ENCODE measurements around the gene WWOX.

Gene WWOX

DNA sequence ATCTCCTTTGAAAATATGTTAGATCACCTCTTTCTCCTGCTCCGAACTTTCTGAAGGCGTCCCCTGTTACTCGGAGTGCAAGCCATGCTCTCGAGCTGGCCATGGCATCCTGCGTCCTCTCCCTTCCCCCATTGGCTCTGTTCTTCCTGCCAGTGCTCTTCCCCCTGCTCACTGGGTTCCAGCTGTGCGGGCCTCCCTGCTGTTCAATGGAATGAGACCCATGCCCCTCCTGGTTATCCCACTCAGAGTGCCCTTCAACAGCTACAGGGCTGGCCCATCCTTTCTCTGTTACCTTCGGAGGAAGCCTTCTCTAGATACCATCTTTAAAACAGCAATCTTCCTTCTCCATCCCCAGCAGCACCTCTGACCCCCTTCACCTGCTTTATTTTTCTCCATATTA, 996.8 kb downstream of the WWOX start:
- DNase-seq, result no peak

DNA sequence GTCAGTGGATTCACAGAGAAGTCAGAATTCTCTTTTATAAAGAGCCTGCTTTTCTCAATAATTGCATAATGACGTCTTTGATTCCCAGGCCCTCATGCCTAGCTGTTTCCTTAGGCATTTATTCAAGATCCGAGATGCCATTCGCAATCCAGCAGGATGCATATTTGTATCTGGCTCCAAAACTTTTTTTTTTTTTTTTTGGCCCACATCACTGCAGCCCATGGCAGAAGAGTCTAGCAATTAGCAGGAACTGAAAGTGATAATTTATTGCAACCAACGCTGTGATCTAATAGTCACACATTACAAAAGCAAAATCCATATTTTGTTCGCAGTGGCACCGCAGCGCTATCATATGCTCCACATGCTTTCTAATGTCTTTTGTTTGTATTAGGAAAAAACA, 997.7 kb downstream of the WWOX start:
- DNase-seq, result no peak

DNA sequence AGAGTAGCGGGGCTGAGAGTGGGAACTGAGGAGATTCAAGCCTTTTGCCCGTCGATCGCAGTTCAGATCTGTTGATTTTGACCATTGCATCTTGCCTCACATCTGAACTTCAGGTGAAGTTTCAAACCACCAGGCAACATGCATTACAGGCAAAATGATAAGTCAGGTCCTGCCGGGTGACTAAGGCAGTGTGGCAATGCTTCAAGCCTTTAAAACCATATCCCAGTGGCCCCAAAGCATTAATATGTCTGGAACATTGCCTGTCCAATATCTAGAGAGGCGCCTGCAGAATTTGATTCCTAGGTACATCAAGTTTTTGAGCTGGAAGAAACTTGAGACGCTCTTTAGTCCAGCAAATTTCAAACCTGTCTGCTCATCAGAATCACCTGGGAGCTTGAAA, 998.3 kb downstream of the WWOX start:
- no peak for DNase-seq

DNA sequence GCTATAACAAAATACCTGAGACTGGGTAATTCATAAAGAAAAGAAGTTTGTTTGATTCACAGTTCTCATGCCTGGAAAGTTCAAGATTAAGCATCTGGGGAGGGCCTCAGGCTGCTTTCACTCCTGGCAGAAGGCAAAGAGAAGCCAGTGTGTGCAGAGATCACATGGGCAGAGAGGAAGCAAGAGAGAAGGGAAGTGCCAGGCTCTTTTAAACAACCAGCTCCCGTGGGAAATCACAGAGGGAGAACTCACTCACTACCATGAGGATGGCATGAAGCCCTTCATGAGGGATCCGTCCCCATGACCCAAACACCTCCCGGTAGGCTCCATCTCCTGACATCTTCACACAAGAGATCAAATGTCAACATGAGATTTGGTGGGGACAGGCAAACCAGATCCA, 999.5 kb downstream of the WWOX start:
- no peak for DNase-seq

DNA sequence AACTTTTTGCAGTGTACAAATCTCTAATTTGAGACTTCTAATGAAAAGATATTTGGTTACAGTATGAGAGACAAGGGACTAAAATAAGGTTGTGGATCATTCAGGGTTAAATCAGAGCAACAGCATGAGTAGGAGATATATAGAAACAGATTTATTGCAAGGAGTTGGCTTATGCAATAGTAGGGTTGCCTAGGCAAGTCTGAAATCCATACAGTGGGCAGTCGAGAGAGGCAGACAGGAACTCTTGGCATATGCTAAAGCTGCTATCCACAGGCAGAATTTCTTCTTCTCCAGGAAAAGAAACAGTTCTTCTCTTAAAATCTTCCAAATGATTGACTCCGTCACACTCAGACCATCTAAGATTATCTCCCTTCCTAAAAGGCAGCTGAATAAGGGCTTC, 1000.3 kb downstream of the WWOX start:
- no peak for DNase-seq

DNA sequence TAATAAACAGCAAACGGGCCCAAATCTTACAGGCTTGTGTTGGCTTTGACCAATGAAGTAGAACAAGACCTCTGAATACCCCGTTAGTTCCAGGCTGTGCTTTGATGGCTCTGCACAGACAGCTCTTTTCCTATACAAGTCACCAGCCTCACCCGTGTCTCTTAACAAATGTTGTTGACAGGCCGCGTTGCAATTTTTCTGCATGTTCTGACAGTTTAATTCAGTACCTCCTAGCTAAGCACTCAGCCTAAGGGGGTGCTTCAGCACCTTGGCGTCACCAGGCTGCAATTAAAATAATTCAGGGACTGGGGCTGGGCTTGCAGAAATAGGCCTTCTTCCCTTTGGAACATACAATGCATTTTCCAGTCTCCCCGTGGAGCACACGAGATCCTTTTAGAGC, 1001.0 kb downstream of the WWOX start:
- DNase-seq, result no peak

DNA sequence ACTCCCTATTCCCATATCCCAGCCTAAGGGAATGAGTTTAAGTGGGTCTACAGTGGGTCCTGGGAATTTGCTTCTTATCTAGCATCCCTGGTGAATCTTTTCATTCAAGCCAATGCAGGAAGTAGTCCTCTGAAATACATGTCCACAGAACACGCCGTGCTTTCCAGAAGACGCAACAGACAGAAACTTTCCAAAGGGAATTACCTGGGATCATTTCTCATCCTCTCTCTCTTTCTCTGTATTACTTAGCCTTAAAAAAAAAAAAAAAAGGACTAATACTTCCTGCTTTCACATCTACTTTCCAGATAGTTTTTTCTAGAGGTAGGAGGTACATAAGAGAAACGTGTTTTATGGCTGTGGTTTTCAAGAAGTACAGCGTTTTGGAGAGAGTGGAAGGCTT, 1002.0 kb downstream of the WWOX start:
- no peak for DNase-seq

DNA sequence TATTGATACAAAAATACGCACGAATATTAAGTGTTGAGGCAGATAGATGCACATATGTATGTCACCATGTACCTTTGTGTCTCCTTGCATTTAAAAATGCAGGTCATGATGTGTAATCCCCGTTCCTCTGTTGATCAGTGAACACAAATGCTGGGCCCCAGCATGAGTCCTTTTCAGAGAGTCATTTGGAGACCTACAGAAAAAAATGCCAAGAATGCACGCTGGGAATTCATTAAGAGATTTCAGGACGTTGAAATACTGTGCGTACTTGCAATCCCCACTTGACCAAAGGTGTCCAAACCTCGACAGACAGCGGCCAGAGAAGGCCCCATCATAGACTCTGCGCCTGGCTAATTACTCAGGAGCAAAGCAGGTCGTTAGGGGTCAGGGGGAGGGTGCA, 1005.1 kb downstream of the WWOX start:
- DNase-seq, result no peak

DNA sequence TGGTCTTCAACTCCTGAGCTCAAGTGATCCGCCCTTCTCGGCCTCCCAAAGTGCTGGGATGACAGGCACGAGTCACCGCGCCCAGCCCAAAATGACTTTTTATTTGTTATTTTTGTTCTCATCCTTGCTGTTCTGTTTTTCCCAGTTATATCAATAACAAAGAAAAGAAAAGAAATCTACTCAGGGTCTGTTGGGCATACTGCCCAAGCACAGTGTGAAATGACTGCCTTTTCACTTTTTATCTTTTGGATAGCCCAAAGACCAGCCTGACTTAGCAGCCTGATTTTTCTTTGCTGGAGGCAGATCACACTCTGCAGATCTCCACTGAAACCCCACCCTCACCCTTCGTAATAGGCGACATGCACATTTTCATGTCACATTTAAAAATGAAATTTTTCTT, 1007.8 kb downstream of the WWOX start:
- no peak for DNase-seq

DNA sequence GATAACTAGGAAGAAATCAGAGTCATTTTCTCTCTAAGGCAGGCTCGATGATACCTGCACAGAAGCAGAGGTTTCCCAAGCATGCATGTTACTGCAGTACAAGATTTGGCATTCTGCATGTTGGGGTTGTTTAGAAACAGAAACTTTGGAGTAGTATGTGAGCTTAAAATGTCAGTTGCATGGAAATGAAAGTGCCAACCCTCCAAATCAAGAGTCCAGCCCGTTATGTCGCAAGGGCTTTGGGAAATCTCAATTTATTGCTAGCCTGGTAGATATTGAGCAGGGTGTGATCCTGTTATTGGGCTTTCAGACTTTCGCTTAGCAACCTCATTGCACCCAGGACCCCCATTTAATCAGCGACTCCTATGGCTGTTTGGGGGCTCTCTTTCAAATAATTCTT, 1010.3 kb downstream of the WWOX start:
- no peak for DNase-seq

DNA sequence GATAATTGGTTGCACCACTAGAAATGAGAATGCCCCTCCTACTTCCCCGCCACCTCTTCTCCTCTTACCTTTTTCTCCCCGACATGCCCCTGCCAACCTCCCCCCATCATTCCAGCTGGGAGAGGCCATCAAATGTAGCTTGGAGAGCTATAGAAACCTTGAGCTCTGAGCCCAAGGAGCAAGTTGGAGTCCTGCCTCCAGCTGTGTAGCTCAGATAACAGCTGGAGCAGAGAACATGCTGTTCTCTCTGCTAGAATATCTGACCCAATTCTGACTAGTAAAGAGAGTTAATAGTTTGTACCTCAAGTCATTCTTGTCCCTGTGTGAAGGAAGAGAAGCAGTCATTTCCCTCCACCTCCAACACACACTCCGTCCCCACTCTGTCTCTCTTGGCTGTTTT, 1010.8 kb downstream of the WWOX start:
- DNase-seq, result no peak

DNA sequence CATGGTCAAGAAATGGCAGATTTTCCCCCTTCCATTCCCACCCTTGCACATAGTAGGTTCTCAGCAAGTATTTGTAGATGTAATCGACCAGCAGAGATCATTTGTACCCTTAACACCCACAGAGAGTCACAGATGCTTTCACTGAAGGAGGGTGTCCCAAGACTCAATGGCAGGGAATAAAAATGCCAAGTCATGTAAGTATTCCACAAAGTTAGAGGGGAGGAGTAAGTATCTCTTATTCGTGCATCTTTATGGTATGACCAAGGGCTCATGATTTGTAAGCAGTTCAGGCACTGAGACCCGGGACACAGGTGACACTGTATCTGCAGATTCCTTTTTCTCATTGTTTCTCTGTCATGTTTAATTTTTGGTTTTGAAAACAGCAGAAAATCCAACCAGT, 1011.5 kb downstream of the WWOX start:
- no peak for DNase-seq

DNA sequence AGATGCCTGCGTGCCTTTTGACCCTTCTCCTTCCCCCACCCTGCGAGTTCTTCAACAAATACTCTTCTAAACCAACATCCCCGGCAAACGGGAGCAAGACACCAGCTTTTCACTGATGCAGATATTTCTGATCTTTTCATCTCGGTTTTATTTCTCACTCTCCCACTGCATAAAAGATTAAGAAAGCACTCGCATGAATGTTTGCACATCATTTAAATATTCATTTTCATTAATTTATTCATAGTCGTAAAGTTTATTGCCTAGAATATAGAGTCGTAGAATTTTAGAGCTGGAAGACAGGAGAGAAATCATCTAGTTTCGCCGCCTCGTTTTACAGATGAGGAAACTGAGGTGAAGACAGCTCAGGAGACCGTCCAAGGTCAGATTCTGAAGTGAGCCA, 1013.0 kb downstream of the WWOX start:
- no peak for DNase-seq

DNA sequence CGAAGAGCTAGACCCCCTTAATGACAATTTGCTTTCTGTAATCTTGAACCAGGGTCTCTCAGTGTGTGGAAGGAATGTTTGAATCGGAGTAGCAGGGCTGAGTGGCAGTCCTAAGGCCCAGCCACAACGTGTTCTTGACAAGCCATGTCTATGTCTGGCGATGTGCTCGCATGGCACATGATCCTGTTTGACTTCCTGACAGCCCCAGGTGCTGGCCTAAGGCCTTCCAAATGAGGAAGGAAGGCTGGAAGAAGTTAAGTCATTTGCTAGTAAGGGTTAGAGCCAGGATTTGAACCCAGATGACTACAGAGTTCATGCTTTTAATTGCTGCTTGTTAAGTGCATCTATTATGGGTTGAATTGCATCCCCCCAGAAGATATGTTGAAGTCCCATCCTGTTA, 1014.4 kb downstream of the WWOX start:
- no peak for DNase-seq

DNA sequence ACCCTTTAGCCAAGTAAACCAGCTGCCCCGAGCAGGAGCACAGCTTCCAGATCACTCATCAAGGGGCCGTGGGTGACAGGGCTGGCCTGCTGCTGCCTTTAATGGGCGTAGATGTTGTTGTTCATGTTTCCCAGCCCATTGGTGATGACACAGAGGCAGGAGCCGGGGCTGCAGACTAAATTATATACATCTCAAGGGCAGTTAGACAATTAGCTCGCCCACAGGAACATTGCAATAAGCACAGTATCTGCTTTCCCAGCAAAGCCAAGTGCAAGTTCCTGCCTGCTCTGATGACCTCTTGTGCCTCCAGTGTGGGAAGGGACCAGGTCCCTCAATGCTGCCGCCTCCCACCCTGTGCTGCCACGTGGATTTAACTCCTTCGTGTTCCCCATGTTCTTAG, 1015.3 kb downstream of the WWOX start:
- no peak for DNase-seq

DNA sequence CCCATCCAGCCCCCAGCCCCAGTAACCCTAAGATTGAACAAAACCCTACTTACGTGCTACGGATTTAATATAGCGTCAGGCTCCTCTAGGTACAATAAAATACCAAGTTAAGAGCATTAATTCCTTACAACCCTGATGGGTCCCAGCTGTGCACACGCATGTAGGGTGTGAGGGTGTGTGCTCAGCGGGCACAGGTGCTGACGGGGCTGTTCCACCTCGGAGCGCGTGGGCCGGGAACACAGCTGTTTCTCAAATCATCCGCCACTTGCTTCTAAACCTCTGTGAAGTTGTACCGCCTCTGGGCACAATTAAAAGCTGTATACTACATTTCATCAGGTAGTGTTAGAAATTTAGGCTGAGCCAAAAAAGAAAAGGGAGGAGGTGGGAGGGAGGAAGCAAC, 1022.5 kb downstream of the WWOX start:
- DNase-seq, result no peak

DNA sequence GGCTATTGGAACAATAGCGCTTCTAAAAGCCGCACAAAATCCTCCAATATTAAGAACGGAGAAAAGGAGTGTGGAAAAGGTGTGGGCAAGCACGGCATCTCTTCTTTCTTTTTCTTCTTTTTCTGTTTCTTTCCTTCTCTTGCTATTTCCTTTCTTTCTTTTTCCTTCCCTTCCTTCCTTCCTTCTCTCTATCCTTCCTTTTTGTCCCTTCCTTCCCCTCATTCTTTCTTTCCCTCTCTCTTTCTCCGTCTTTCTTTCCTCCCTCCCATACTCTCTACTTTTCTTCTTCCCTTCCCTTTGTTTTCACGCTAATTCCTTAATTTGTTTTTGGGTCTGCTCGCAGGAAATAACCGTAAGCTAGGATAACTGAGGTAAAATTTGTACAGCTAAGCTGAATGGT, 1022.9 kb downstream of the WWOX start:
- DNase-seq, result no peak

DNA sequence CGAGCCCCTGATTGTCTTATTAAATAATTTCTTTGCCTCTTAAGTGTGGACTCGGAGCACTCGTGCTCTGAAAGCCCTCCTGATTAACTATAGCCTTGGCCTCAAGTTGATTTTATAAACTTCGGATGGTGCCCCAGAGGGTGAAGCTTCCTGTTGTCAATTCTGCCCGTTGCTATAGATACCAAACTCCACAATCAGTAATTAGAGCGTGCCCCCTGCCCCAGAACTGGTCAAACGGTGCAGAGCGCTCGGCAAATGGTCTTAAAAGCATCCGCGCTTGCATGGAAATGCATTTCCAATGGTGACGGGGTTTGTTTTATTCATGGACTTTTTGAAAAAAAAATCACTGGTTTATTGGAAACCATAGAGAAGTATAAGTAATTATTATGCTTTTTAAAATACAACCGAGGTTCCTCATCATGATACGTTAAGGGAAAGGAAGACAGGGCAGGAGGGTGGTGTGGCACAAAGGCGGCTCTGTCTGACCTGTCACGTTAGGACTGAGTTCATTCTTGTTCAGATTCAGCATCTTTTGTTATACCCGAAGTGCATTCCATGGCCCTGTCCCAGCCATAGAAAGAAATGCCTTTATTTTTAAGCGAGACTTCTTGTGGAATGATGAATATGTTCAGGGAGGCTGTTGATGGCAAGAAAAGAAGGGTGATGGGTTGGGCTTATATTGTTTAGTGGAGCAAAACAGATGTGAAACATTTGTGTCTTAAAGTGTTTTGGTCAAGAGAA, 1024.7 kb downstream of the WWOX start:
- no peak for DNase-seq

DNA sequence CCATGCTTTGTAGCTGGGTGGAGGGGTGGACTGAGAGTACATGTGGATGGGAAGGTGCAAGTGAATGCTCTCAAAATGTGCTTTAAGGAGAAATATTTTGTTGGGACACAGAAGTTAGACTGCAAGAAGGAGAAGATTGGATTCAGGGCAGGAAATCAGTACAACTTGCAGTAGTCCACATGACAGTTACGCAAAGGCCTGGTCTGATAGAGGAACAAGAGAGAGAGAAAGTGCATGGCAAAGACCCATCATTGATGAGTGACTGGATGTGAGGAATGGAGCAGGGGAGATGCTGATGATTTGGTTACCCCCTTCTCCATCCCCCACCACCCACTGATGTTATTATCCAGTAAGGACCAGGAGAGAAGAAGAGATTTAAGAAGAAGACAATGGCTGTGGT, 1028.3 kb downstream of the WWOX start:
- no peak for DNase-seq

DNA sequence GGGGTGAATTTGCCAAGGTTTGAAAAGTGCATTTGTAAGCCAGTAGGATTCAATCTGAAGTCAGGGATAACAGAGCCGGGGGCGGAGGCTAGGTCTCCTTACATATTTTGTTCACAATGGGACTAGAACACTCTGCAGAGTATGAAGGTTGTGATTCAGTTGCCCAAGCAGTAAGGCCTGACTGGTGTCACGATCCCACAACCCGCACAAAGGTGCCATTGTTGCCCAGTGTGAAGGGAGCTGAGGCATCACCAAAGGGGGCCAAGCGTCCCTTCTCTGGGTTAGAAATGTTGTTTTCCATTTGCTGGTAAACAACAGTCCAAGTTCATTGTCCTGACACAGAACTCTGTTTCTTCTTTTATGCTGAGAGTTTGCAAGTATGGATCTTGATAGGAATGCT, 1029.3 kb downstream of the WWOX start:
- DNase-seq, result no peak

DNA sequence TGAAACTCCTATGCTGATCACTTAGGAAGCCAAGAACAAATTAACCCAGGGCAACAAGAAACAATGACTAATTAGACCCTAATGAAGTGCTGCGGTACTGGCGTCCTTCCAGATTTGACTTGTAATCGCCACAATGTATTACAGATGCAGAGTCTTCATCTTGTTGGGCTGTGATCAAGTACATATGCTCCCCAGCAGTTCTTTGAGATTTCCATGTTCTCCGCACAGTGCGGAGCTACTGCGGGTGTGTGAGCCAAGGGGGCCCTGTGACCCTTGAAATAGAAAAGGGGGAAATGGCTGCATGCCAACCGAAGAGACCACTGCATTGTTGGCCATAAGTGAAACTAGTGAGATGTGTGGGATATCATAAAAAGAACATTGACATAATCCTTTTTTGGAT, 1031.2 kb downstream of the WWOX start:
- no peak for DNase-seq

DNA sequence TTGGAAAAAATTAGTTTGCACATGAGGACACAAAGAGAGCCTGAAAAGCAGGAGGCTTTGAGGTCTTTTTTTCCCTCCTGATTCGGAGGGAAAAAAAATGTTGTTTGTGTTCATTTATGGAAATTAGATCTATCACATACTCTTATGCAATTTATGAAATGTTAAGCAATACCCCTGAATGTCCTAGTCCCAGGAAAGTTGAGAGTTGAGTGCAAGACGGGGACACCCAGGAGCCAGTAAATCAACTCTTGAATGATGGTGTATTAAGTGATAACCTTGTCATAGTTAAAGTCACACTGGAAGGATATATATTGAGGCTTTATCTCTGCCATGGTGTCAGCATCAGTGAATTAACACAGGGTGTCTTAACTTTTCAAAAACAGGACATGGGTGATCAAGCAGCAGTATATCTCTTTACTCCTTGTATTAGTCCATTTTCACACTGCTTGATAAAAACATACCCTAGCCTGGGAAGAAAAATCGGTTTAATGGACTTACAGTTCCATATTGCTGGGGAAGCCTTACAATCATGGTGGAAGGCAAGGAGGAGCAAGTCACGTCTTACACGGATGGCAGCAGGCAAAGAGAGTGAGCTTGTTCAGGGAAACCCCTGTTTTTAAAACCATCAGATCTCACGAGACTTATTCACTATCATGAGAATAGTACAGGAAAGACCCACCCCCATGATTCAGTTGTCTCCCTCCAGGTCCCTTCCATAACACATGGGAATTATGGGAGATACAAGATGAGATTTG, 1032.0 kb downstream of the WWOX start:
- DNase-seq, result no peak

DNA sequence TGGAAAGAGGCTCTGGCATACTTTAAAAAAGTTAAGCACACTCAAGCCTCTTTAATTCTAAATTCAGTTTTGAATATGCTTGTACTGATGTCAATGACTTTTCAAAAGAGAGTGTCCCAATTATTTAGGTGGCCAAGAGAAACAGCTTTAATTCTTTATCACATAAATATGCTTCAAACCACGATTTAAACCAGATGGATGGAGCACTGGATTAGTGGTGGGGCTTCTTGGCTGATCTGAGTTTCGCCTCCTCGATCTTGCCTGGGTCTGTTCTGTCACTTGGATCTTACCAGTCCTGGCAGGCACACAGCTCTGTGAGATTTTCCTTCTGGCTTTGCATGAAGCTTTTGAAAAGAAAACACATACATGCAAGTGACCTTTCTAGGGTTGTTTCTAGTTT, 1033.2 kb downstream of the WWOX start:
- DNase-seq, result no peak

DNA sequence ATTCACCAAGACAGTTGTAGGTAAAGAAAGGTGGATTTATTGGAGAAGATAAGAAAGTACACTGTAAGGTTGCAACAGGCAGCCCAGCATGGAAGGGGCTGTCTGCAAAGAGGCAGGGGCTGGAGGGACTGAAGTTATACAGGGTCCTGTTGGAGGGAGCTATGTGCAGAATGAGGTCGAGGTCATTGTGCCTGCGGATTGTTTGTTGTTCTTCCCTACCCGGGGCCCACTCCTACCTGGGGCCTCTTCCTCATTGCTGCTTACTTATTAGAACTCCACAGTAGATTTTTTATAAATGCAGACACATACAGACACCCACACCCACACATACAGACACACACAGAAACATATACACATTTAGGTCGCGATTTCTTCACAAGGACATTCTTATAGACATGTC, 1034.8 kb downstream of the WWOX start:
- no peak for DNase-seq

DNA sequence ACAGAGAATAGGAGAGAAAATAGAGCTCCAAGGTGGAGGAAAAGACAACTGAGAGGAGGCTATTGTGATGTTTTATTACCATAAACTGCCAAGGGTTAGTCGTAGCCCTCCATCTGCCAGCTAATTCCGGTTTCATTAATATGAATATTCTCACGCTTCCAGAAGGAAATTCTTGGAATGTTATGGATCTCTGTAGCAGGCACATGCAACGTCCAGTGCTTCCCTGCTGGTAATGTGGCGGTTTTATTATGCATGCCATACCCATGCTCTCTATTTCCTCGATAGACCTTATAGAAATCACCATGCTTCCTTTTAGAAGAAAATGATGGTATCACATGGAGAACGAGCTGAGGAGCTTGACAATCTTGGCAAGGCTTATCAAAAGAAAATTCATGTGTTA, 1037.5 kb downstream of the WWOX start:
- no peak for DNase-seq
